ENCODE results near the gene EPHB2.

- TF ChIP-seq CTCF (IDR thresholded peaks at IDR 0.05): no peak
- no peak for TF ChIP-seq POLR2A (IDR thresholded peaks at IDR 0.05)
Measured at GRCh38 chr1:22853651-22854185, 143.1 kb downstream of the EPHB2 start.
